AG04449 (cell line): ENCODE measurements around the gene PPP2R2C.

Experiments
- CTCF ChIA-PET: fragments of 350-600 bp; formaldehyde crosslinking; extraction: SDS; loops from one replicate; lab custom pipeline; 2021; ENCODE audit warnings: antibody characterized with exemption; lab: Yijun Ruan, JAX
- POLR2A ChIA-PET: fragments of 400-600, 350-600 bp; formaldehyde crosslinking; extraction: SDS; loops from one replicate; lab custom pipeline; 2020; ENCODE audit warnings: antibody characterized with exemption, inconsistent platforms; lab: Yijun Ruan, JAX
- DNase-seq: peaks from one replicate; pipeline ENCODE4 v3.0.0-alpha.2; 2010; ENCODE audit warnings: low read depth, low spot score
- H3K4me3 ChIP-seq: 2 replicates; pipeline ENCODE4 v1.5.1; 2011; ENCODE audit warnings: low read depth, mild to moderate bottlenecking, control low read depth, low read length
- CTCF ChIP-seq: IDR thresholded peaks from one replicate; pipeline ENCODE4 v1.5.1; 2011; ENCODE audit warnings: mild to moderate bottlenecking, moderate library complexity, low read length, control low read depth, inconsistent platforms; ENCODE audit not compliant: insufficient read depth; ENCODE audit errors: missing control alignments

Gene PPP2R2C

GRCh38 chr4:6387946-6388345 lies 84.5 kb downstream of the PPP2R2C start:
- no peak overlapping the region for H3K4me3 ChIP-seq
- ChIA-PET CTCF (no interaction called here), POLR2A (no interaction called here)
- no peak for TF ChIP-seq CTCF
- no peak for DNase-seq

- CTCF ChIA-PET: no interaction called here
Observed at GRCh38 chr4:6386091-6386490, 86.3 kb downstream of the PPP2R2C start.

GRCh38 chr4:6385288-6385687 lies 87.1 kb downstream of the PPP2R2C start:
- CTCF ChIA-PET: interaction anchor here (0.6 to 1.8 kb wide), 3 partner anchors 53 to 135 kb away, joined by 3 to 7 read pairs (median 3); no protein-coding TSS in a partner anchor
- no peak for TF ChIP-seq CTCF
- no peak overlapping the region for H3K4me3 ChIP-seq
- POLR2A ChIA-PET: no interaction called here
- no peak for DNase-seq

More at GRCh38 chr4:6386091-6386490, 86.3 kb downstream of the PPP2R2C start:
- no peak overlapping the region for H3K4me3 ChIP-seq
- TF ChIP-seq CTCF: no peak
- no peak for DNase-seq
- POLR2A ChIA-PET: no interaction called here

- no peak for DNase-seq
- ChIA-PET CTCF (interaction anchor here (1.0 to 1.8 kb wide), 2 partner anchors 52 to 134 kb away, joined by 3 to 7 read pairs; no protein-coding TSS in a partner anchor), POLR2A (no interaction called here)
- H3K4me3 ChIP-seq: no peak overlapping the region
- TF ChIP-seq CTCF: no peak
Observed at GRCh38 chr4:6384541-6384940, 87.9 kb downstream of the PPP2R2C start.

- POLR2A ChIA-PET: no interaction called here
- no peak for TF ChIP-seq CTCF
Observed at GRCh38 chr4:6383929-6384328, 88.5 kb downstream of the PPP2R2C start.

GRCh38 chr4:6383009-6383404 lies 89.4 kb downstream of the PPP2R2C start:
- H3K4me3 ChIP-seq: no peak overlapping the region
- CTCF ChIA-PET: interaction anchor here (1.9 kb wide), 1 partner anchor 51 kb away, joined by 6 read pairs; no protein-coding TSS in a partner anchor
- DNase-seq: no peak
- POLR2A ChIA-PET: no interaction called here
- no peak for TF ChIP-seq CTCF

More at GRCh38 chr4:6383929-6384328, 88.5 kb downstream of the PPP2R2C start:
- DNase-seq: no peak
- no peak overlapping the region for H3K4me3 ChIP-seq
- CTCF ChIA-PET: interaction anchor here (1.8 kb wide), 1 partner anchor 134 kb away, joined by 7 read pairs; no protein-coding TSS in a partner anchor
